ENCODE measurements around the gene WAPL. TPM values are rescaled to one million over a fixed set of nuclear protein-coding genes. Genes with fewer than 3 reads are reported as not detected.

WAPL gene
- total RNA-seq, 2 donors from 2014 or later = 29.6 to 46.8 TPM

DNA sequence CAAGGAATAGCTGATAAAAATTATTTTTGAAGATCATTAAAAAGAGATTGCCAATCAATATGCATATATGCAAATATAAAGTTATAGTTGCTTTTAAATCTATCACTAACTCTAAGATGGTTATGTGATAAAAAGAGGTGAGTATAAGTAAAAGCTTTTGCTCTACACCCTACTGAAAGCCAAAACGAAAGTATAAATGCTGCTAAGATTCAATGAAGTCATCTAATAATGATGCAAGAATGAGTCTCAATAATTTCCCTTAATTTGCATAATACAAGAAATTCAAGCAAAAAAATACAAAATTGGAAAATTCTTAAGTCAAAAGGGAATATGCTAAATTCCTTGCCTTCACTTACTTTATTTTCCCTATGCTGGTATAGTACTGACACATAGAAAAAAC, 75.2 kb downstream of the WAPL start:
- Histone ChIP-seq H3K4me3 (no peak overlapping the region), H3K27me3 (replicated peaks; ENCODE audit: insufficient read depth) (no peaks in the 10 kb centered on the region), H3K36me3 (peaks cover 0 to 3% of the 10 kb centered on the region in 2 donors), H3K27ac (no peak overlapping the region), H3K4me1 (replicated peaks) (no peaks in the 10 kb centered on the region), H3K9me3 (no peaks in the 10 kb centered on the region)
- 94% methylated on average over 1 of the region's 1 CpG for WGBS
- no peak for DNase-seq (ENCODE audit: low spot score)
- intact Hi-C loops (cut with DNase I) = no loop called here
- TF ChIP-seq POLR2A (IDR thresholded peaks at IDR 0.05) (no peak), POLR2AphosphoS5 (IDR thresholded peaks at IDR 0.05) (no peak), CTCF (IDR thresholded peaks at IDR 0.05) (no peak)

- Histone ChIP-seq H3K27ac (no peak overlapping the region), H3K4me3 (no peak overlapping the region), H3K36me3 (peaks cover 0 to 6% of the 10 kb centered on the region in 2 donors), H3K9me3 (no peaks in the 10 kb centered on the region), H3K4me1 (replicated peaks) (no peaks in the 10 kb centered on the region), H3K27me3 (replicated peaks; ENCODE audit: insufficient read depth) (no peaks in the 10 kb centered on the region)
- intact Hi-C loops (cut with DNase I) = no loop called here
- DNase-seq (ENCODE audit: low spot score) = no peak
- 79% methylated on average over 6 of the region's 6 CpGs for WGBS
- TF ChIP-seq CTCF (IDR thresholded peaks at IDR 0.05) = no peak
- no peak for TF ChIP-seq POLR2A (IDR thresholded peaks at IDR 0.05)
- TF ChIP-seq POLR2AphosphoS5 (IDR thresholded peaks at IDR 0.05) = no peak
Observed at GRCh38 chr10:86443936-86444335, 77.7 kb downstream of the WAPL start.

- intact Hi-C loops (cut with DNase I) = no loop called here
- Histone ChIP-seq H3K27ac (no peak overlapping the region), H3K4me3 (no peak overlapping the region), H3K27me3 (replicated peaks; ENCODE audit: insufficient read depth) (no peaks in the 10 kb centered on the region), H3K9me3 (no peaks in the 10 kb centered on the region), H3K36me3 (peaks cover 0 to 6% of the 10 kb centered on the region in 2 donors), H3K4me1 (replicated peaks) (no peaks in the 10 kb centered on the region)
- WGBS = 72% methylated on average over 2 of the region's 2 CpGs
- TF ChIP-seq POLR2AphosphoS5 (IDR thresholded peaks at IDR 0.05) (no peak), POLR2A (IDR thresholded peaks at IDR 0.05) (no peak), CTCF (IDR thresholded peaks at IDR 0.05) (no peak)
- DNase-seq (ENCODE audit: low spot score) = no peak
Observed at GRCh38 chr10:86443069-86443468, 78.5 kb downstream of the WAPL start.

- Histone ChIP-seq H3K27ac (no peak overlapping the region), H3K27me3 (replicated peaks; ENCODE audit: insufficient read depth) (no peaks in the 10 kb centered on the region), H3K36me3 (peaks cover 0 to 6% of the 10 kb centered on the region in 2 donors), H3K4me1 (replicated peaks) (no peaks in the 10 kb centered on the region), H3K4me3 (no peak overlapping the region), H3K9me3 (no peaks in the 10 kb centered on the region)
- WGBS = 95% methylated on average over 5 of the region's 5 CpGs
- no peak for TF ChIP-seq POLR2A (IDR thresholded peaks at IDR 0.05)
- TF ChIP-seq POLR2AphosphoS5 (IDR thresholded peaks at IDR 0.05) = no peak
- TF ChIP-seq CTCF (IDR thresholded peaks at IDR 0.05) = no peak
- intact Hi-C loops (cut with DNase I) = no loop called here
- no peak for DNase-seq (ENCODE audit: low spot score)
Observed at GRCh38 chr10:86440874-86441843, 80.4 kb downstream of the WAPL start.

GRCh38 chr10:86439544-86439943, 82.0 kb downstream of the WAPL start:
- WGBS = 16% methylated on average over 1 of the region's 1 CpG

More at GRCh38 chr10:86439544-86439943, 82.0 kb downstream of the WAPL start:
- no peak for TF ChIP-seq CTCF (IDR thresholded peaks at IDR 0.05)
- TF ChIP-seq POLR2AphosphoS5 (IDR thresholded peaks at IDR 0.05) = no peak
- no peak for TF ChIP-seq POLR2A (IDR thresholded peaks at IDR 0.05)
- Histone ChIP-seq H3K36me3 (peaks cover 0 to 6% of the 10 kb centered on the region in 2 donors), H3K4me3 (no peak overlapping the region), H3K9me3 (no peaks in the 10 kb centered on the region), H3K4me1 (replicated peaks) (no peaks in the 10 kb centered on the region), H3K27me3 (replicated peaks; ENCODE audit: insufficient read depth) (no peaks in the 10 kb centered on the region), H3K27ac (no peak overlapping the region)
- intact Hi-C loops (cut with DNase I) = no loop called here
- DNase-seq (ENCODE audit: low spot score) = peak; percentile 16

Data from prostate gland (tissue), 2 donors.